ENCODE data around the gene CATSPER1. TPM values are rescaled to one million over a fixed set of nuclear protein-coding genes. Genes with fewer than 3 reads are reported as not detected.

The CATSPER1 gene
- total RNA-seq, 1 donor from 2014 or later: 0.45 TPM

GRCh38 chr11:66072518-66072917 is 46.2 kb upstream of the CATSPER1 start:
- no peak overlapping the region for H3K4me3 ChIP-seq (ENCODE audit: insufficient read depth, low read depth, low read length)
- DNase-seq (ENCODE audit: low read depth) (no peak), FAIRE-seq (no peak)
- H3K9ac ChIP-seq (ENCODE audit: low read length): peak overlapping the region; percentile 85
- H3K79me2 ChIP-seq (ENCODE audit: insufficient read depth, low read length): peaks cover 66% of the 10 kb centered on the region
- H3K27ac Mint-ChIP-seq (ENCODE audit: unreplicated experiment): peak overlapping the region; percentile 72
- peaks cover 9% of the 10 kb centered on the region for H3K36me3 Mint-ChIP-seq (ENCODE audit: low read depth, unreplicated experiment)
- peaks cover 26% of the 10 kb centered on the region for H3K36me3 ChIP-seq (ENCODE audit: insufficient read depth, low read length)
- no peaks in the 10 kb centered on the region for H3K9me3 ChIP-seq (ENCODE audit: insufficient read depth, low read depth, low read length)
- H3K4me1 ChIP-seq (ENCODE audit: insufficient read depth, low read length): peaks cover 29% of the 10 kb centered on the region
- TF ChIP-seq, protein P1, sequence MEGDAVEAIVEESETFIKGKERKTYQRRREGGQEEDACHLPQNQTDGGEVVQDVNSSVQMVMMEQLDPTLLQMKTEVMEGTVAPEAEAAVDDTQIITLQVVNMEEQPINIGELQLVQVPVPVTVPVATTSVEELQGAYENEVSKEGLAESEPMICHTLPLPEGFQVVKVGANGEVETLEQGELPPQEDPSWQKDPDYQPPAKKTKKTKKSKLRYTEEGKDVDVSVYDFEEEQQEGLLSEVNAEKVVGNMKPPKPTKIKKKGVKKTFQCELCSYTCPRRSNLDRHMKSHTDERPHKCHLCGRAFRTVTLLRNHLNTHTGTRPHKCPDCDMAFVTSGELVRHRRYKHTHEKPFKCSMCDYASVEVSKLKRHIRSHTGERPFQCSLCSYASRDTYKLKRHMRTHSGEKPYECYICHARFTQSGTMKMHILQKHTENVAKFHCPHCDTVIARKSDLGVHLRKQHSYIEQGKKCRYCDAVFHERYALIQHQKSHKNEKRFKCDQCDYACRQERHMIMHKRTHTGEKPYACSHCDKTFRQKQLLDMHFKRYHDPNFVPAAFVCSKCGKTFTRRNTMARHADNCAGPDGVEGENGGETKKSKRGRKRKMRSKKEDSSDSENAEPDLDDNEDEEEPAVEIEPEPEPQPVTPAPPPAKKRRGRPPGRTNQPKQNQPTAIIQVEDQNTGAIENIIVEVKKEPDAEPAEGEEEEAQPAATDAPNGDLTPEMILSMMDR (IDR thresholded peaks at IDR 0.05; ENCODE audit: insufficient read depth, low read depth, low read length): no peak
- TF ChIP-seq EZH2 (IDR thresholded peaks at IDR 0.05; ENCODE audit: insufficient read depth, low read length): no peak
- no peak overlapping the region for H2AFZ ChIP-seq (ENCODE audit: low read depth, low read length)
- no peak overlapping the region for H3K27ac ChIP-seq (ENCODE audit: low read depth, low read length)
- H3K27me3 ChIP-seq (ENCODE audit: insufficient read depth, low read length): no peaks in the 10 kb centered on the region
- peaks cover 58% of the 10 kb centered on the region for H4K20me1 ChIP-seq (ENCODE audit: insufficient read depth, low read length)
- H3K4me1 Mint-ChIP-seq (ENCODE audit: low read depth, unreplicated experiment): peaks cover 25% of the 10 kb centered on the region
- peak overlapping the region; percentile 92 for H3K4me2 ChIP-seq (ENCODE audit: low read length)
- H3K4me3 Mint-ChIP-seq (ENCODE audit: unreplicated experiment): peak overlapping the region; percentile 93
- no peaks in the 10 kb centered on the region for H3K9me3 Mint-ChIP-seq (ENCODE audit: unreplicated experiment)
- no peaks in the 10 kb centered on the region for H3K27me3 Mint-ChIP-seq (ENCODE audit: low read depth, unreplicated experiment)

DNA sequence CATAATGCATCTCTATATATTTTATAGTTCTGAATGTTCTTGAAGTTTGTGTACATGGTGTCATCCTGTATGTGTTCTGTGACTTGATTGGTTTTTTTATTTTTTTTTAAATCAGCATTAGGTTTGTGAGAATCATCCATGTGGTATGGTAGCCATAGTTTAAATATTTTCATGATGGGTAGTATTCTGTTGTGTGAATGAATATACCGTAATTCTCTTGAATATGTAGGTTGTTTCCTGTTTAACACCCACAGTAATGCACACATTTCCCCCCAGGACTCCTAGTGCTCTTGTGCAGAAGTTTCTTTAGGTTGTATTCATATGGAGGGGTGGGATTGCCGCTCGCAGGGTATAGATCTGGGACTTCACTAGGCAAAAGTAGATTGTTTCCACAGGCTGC is 45.8 kb upstream of the CATSPER1 start:
- H3K9me3 Mint-ChIP-seq (ENCODE audit: unreplicated experiment): no peaks in the 10 kb centered on the region
- peak overlapping the region; percentile 93 for H3K4me3 Mint-ChIP-seq (ENCODE audit: unreplicated experiment)
- H3K9ac ChIP-seq (ENCODE audit: low read length): peak overlapping the region; percentile 85
- H3K4me2 ChIP-seq (ENCODE audit: low read length): peak overlapping the region; percentile 92
- H3K27me3 ChIP-seq (ENCODE audit: insufficient read depth, low read length): no peaks in the 10 kb centered on the region
- H3K4me1 ChIP-seq (ENCODE audit: insufficient read depth, low read length): peaks cover 29% of the 10 kb centered on the region
- FAIRE-seq (no peak), DNase-seq (ENCODE audit: low read depth) (no peak)
- H3K4me3 ChIP-seq (ENCODE audit: insufficient read depth, low read depth, low read length): peak overlapping the region; percentile 80
- no peaks in the 10 kb centered on the region for H3K9me3 ChIP-seq (ENCODE audit: insufficient read depth, low read depth, low read length)
- no peak overlapping the region for H2AFZ ChIP-seq (ENCODE audit: low read depth, low read length)
- H3K79me2 ChIP-seq (ENCODE audit: insufficient read depth, low read length): peaks cover 61% of the 10 kb centered on the region
- H4K20me1 ChIP-seq (ENCODE audit: insufficient read depth, low read length): peaks cover 58% of the 10 kb centered on the region
- peaks cover 9% of the 10 kb centered on the region for H3K36me3 Mint-ChIP-seq (ENCODE audit: low read depth, unreplicated experiment)
- H3K27me3 Mint-ChIP-seq (ENCODE audit: low read depth, unreplicated experiment): no peaks in the 10 kb centered on the region
- peak overlapping the region; percentile 93 for H3K27ac Mint-ChIP-seq (ENCODE audit: unreplicated experiment)
- H3K4me1 Mint-ChIP-seq (ENCODE audit: low read depth, unreplicated experiment): peaks cover 25% of the 10 kb centered on the region
- TF ChIP-seq EZH2 (IDR thresholded peaks at IDR 0.05; ENCODE audit: insufficient read depth, low read length): no peak
- TF ChIP-seq, protein P1 (IDR thresholded peaks at IDR 0.05; ENCODE audit: insufficient read depth, low read depth, low read length): no peak
- peaks cover 30% of the 10 kb centered on the region for H3K36me3 ChIP-seq (ENCODE audit: insufficient read depth, low read length)
- no peak overlapping the region for H3K27ac ChIP-seq (ENCODE audit: low read depth, low read length)

GRCh38 chr11:66071381-66071801 is 45.1 kb upstream of the CATSPER1 start:
- Mint-ChIP-seq H3K4me3 (ENCODE audit: unreplicated experiment) (peak overlapping the region; percentile 93), H3K4me1 (ENCODE audit: low read depth, unreplicated experiment) (peaks cover 29% of the 10 kb centered on the region), H3K27ac (ENCODE audit: unreplicated experiment) (peak overlapping the region; percentile 93), H3K27me3 (ENCODE audit: low read depth, unreplicated experiment) (no peaks in the 10 kb centered on the region), H3K36me3 (ENCODE audit: low read depth, unreplicated experiment) (peaks cover 9% of the 10 kb centered on the region), H3K9me3 (ENCODE audit: unreplicated experiment) (no peaks in the 10 kb centered on the region)
- peaks cover 58% of the 10 kb centered on the region for H4K20me1 ChIP-seq (ENCODE audit: insufficient read depth, low read length)
- FAIRE-seq (no peak), DNase-seq (ENCODE audit: low read depth) (no peak)
- H3K4me1 ChIP-seq (ENCODE audit: insufficient read depth, low read length): peaks cover 25% of the 10 kb centered on the region
- no peak overlapping the region for H2AFZ ChIP-seq (ENCODE audit: low read depth, low read length)
- H3K27me3 ChIP-seq (ENCODE audit: insufficient read depth, low read length): no peaks in the 10 kb centered on the region
- TF ChIP-seq EZH2 (IDR thresholded peaks at IDR 0.05; ENCODE audit: insufficient read depth, low read length): no peak
- TF ChIP-seq, protein P1 (IDR thresholded peaks at IDR 0.05; ENCODE audit: insufficient read depth, low read depth, low read length): no peak
- peaks cover 57% of the 10 kb centered on the region for H3K79me2 ChIP-seq (ENCODE audit: insufficient read depth, low read length)
- H3K36me3 ChIP-seq (ENCODE audit: insufficient read depth, low read length): peaks cover 37% of the 10 kb centered on the region
- H3K4me3 ChIP-seq (ENCODE audit: insufficient read depth, low read depth, low read length): peak overlapping the region; percentile 80
- peak overlapping the region; percentile 85 for H3K9ac ChIP-seq (ENCODE audit: low read length)
- H3K4me2 ChIP-seq (ENCODE audit: low read length): peak overlapping the region; percentile 92
- H3K9me3 ChIP-seq (ENCODE audit: insufficient read depth, low read depth, low read length): no peaks in the 10 kb centered on the region
- no peak overlapping the region for H3K27ac ChIP-seq (ENCODE audit: low read depth, low read length)

Data from astrocyte (in vitro differentiated cells and primary cell).